CD4-positive, CD25-positive, alpha-beta regulatory T cell (primary cell): ENCODE results near the gene CWC27. TPM values are rescaled to one million over a fixed set of nuclear protein-coding genes. Genes with fewer than 3 reads are reported as not detected.

ENCODE experiments used
- ATAC-seq, 2 donors: fragments of 150-1000 bp; cut with Tn5 transposase; one replicate each; pipeline ENCODE4 v1.10.0; 2021; ENCODE audit warnings: low read depth in 2 of 2, moderate number of reproducible peaks in 2 of 2, moderate library complexity in 1 of 2
- DNase-seq, 3 donors: peaks; one replicate each; pipeline versions ENCODE4 v3.0.0 to v3.0.0-alpha.2; 2012 to 2022; ENCODE audit warnings: mixed read lengths in 1 of 3
- H3K27ac ChIP-seq: one replicate; pipeline ENCODE4 v1.7.0; 2013; ENCODE audit warnings: mild to moderate bottlenecking, low read length; ENCODE audit not compliant: insufficient read depth, poor library complexity, severe bottlenecking
- H3K27me3 ChIP-seq: one replicate; pipeline ENCODE4 v1.7.0; 2013; ENCODE audit warnings: low read length; ENCODE audit not compliant: control insufficient read depth, insufficient read depth
- H3K36me3 ChIP-seq: one replicate; pipeline ENCODE4 v1.7.0; 2013; ENCODE audit warnings: mild to moderate bottlenecking, low read length, moderate library complexity; ENCODE audit not compliant: control insufficient read depth, insufficient read depth
- H3K4me1 ChIP-seq: 2 replicates; pipeline ENCODE4 v1.7.0; 2013; ENCODE audit warnings: mild to moderate bottlenecking, low read length; ENCODE audit not compliant: insufficient read depth, control insufficient read depth, poor library complexity, severe bottlenecking
- H3K4me3 ChIP-seq: one replicate; pipeline ENCODE4 v1.7.0; 2013; ENCODE audit warnings: low read depth, mild to moderate bottlenecking, low read length, moderate library complexity
- H3K9me3 ChIP-seq, 2 experiments: 1 replicate in 1 of 2; 2 replicates in 1 of 2; pipeline ENCODE4 v1.7.0; 2013; ENCODE audit warnings: low read length in 2 of 2, mild to moderate bottlenecking in 1 of 2, moderate library complexity in 1 of 2; ENCODE audit not compliant: control insufficient read depth in 2 of 2
- H3K27ac Mint-ChIP-seq, 3 donors: one replicate each; pipeline ENCODE4 v1.8.0; 2020 to 2022; ENCODE audit warnings: mild to moderate bottlenecking in 3 of 3, mixed read lengths in 3 of 3, moderate library complexity in 2 of 3
- H3K27me3 Mint-ChIP-seq: one replicate; pipeline ENCODE4 v1.8.0; 2022; ENCODE audit warnings: mild to moderate bottlenecking, mixed read lengths
- H3K36me3 Mint-ChIP-seq: one replicate; pipeline ENCODE4 v1.8.0; 2020; ENCODE audit warnings: mixed read lengths
- H3K4me1 Mint-ChIP-seq, 4 donors: one replicate each; pipeline ENCODE4 v1.8.0; 2020 to 2022; ENCODE audit warnings: mixed read lengths in 4 of 4, mild to moderate bottlenecking in 1 of 4
- H3K4me3 Mint-ChIP-seq, 4 donors: one replicate each; pipeline ENCODE4 v1.8.0; 2020 to 2022; ENCODE audit warnings: mild to moderate bottlenecking in 4 of 4, mixed read lengths in 4 of 4, moderate library complexity in 3 of 4
- H3K9me3 Mint-ChIP-seq, 7 donors: one replicate each; pipeline ENCODE4 v1.8.0; 2020 to 2022; ENCODE audit warnings: mixed read lengths in 7 of 7, mild to moderate bottlenecking in 3 of 7, moderate library complexity in 2 of 7
- polyA plus RNA-seq, 4 donors: library from polyadenylated mRNA; unstranded; fragments of 300-500 nt; fragmentation: Illumina TruSeq; gene quantifications; one replicate each; pipeline ENCODE4 v1.2.3, GENCODE V29; 2021
- total RNA-seq: library from RNA; stranded (reverse); gene quantifications from one replicate; pipeline ENCODE4 v1.2.3, GENCODE V29; 2022

CWC27 gene
- total and polyA plus RNA-seq, 5 donors from 2014 or later = 22.4 to 33.4 (median 27.6) TPM

GRCh38 chr5:64869419-64869818, 100.7 kb downstream of the CWC27 start:
- Mint-ChIP-seq H3K4me1 (peaks cover 0 to 2% (median 0%) of the 10 kb centered on the region in 4 donors), H3K36me3 (peaks cover 5% of the 10 kb centered on the region), H3K27ac (no peak overlapping the region), H3K27me3 (no peaks in the 10 kb centered on the region), H3K4me3 (no peak overlapping the region), H3K9me3 (no peaks in the 10 kb centered on the region)
- Histone ChIP-seq H3K36me3 (no peaks in the 10 kb centered on the region), H3K4me3 (no peak overlapping the region), H3K9me3 (no peaks in the 10 kb centered on the region), H3K27ac (no peak overlapping the region), H3K27me3 (no peaks in the 10 kb centered on the region), H3K4me1 (no peaks in the 10 kb centered on the region)
- ATAC-seq (no peak), DNase-seq (no peak)

DNA sequence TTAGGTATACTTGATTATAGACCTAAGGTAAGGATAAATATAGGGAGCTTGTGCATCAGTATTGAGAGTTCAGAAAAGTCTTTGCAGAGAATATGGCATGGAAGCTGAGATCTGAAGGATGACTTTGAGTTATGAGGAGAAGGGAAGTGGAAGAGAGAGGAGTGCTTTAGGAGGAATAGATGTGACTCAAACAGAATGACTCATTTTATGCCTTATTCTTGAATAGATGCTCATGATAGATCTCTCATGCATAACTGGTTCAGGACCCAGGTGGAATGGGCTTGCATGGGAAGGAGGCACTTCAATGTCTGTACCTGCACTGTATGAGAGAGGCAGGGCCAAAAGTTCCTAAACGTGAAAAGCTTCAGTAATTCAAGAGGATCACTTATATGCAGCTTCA, 103.3 kb downstream of the CWC27 start:
- no peak overlapping the region for H3K4me3 ChIP-seq
- no peak for DNase-seq
- no peaks in the 10 kb centered on the region for H3K9me3 ChIP-seq
- H3K27me3 Mint-ChIP-seq = no peaks in the 10 kb centered on the region
- ATAC-seq = no peak
- H3K27ac ChIP-seq = no peak overlapping the region
- H3K4me3 Mint-ChIP-seq = no peak overlapping the region
- H3K4me1 Mint-ChIP-seq = peaks cover 0 to 2% (median 0%) of the 10 kb centered on the region in 4 donors
- no peaks in the 10 kb centered on the region for H3K36me3 ChIP-seq
- peaks cover 6% of the 10 kb centered on the region for H3K36me3 Mint-ChIP-seq
- H3K9me3 Mint-ChIP-seq = no peaks in the 10 kb centered on the region
- no peak overlapping the region for H3K27ac Mint-ChIP-seq
- no peaks in the 10 kb centered on the region for H3K27me3 ChIP-seq
- no peaks in the 10 kb centered on the region for H3K4me1 ChIP-seq

DNA sequence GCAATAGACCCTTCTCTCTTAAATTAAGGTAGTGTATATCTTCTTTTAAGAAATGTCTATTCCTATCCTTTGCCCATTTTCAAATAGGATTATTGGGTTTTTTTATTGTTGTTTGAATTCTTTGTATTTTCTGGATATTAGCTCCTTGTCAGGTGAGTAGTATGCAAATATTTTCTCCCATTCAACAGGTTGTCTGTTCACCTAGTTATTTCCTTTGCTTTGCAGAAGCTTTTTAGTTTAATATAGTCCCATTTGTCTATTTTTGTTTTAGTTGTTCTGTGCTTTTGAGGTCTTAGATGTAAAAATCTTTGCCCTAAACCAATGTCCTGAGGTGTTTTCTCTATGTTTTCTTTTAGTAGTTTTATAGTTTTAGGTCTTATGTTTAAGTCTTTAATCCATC, 104.7 kb downstream of the CWC27 start:
- no peaks in the 10 kb centered on the region for H3K9me3 Mint-ChIP-seq
- no peak overlapping the region for H3K4me3 Mint-ChIP-seq
- H3K36me3 Mint-ChIP-seq = peaks cover 10% of the 10 kb centered on the region
- Histone ChIP-seq H3K36me3 (no peaks in the 10 kb centered on the region), H3K9me3 (no peaks in the 10 kb centered on the region), H3K4me1 (no peaks in the 10 kb centered on the region), H3K4me3 (no peak overlapping the region), H3K27me3 (no peaks in the 10 kb centered on the region), H3K27ac (no peak overlapping the region)
- no peak overlapping the region for H3K27ac Mint-ChIP-seq
- no peak for ATAC-seq
- H3K27me3 Mint-ChIP-seq = no peaks in the 10 kb centered on the region
- DNase-seq = no peak
- peaks cover 0 to 2% (median 0%) of the 10 kb centered on the region in 4 donors for H3K4me1 Mint-ChIP-seq

- no peak overlapping the region for H3K27ac ChIP-seq
- H3K27me3 ChIP-seq = no peaks in the 10 kb centered on the region
- peaks cover 0 to 2% (median 0%) of the 10 kb centered on the region in 4 donors for H3K4me1 Mint-ChIP-seq
- H3K4me3 ChIP-seq = no peak overlapping the region
- no peaks in the 10 kb centered on the region for H3K36me3 ChIP-seq
- H3K4me1 ChIP-seq = no peaks in the 10 kb centered on the region
- no peak overlapping the region for H3K4me3 Mint-ChIP-seq
- DNase-seq (no peak), ATAC-seq (no peak)
- no peak overlapping the region for H3K27ac Mint-ChIP-seq
- no peaks in the 10 kb centered on the region for H3K9me3 Mint-ChIP-seq
- H3K36me3 Mint-ChIP-seq = peaks cover 10% of the 10 kb centered on the region
- H3K27me3 Mint-ChIP-seq = no peaks in the 10 kb centered on the region
- H3K9me3 ChIP-seq = no peaks in the 10 kb centered on the region
Observed at GRCh38 chr5:64874753-64875152, 106.0 kb downstream of the CWC27 start.

DNA sequence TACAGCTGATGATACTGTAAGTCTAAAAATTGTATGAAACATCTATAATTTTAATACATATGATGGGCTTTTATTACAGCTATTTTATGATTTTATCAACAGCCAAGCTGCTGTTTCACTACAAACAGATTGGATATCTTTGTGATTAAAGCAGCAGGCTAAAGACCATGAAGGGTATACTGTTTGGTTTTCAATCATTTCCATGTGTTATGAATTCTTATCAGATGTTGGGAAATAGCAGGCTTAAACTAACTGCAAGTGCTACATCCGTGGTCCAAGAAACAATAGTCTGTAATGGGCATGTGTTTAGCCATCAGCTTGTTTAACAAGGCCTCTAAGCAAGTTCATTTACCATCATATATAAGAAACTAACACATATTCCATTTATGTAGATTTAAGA, 107.5 kb downstream of the CWC27 start:
- H3K27ac ChIP-seq = no peak overlapping the region
- H3K9me3 Mint-ChIP-seq = no peaks in the 10 kb centered on the region
- no peak for ATAC-seq
- H3K4me3 Mint-ChIP-seq = no peak overlapping the region
- H3K27me3 ChIP-seq = no peaks in the 10 kb centered on the region
- H3K4me1 ChIP-seq = no peaks in the 10 kb centered on the region
- H3K36me3 ChIP-seq = no peaks in the 10 kb centered on the region
- H3K4me1 Mint-ChIP-seq = peaks cover 0 to 2% (median 0%) of the 10 kb centered on the region in 4 donors
- H3K27ac Mint-ChIP-seq = no peak overlapping the region
- H3K9me3 ChIP-seq = no peaks in the 10 kb centered on the region
- DNase-seq = no peak
- H3K36me3 Mint-ChIP-seq = peaks cover 13% of the 10 kb centered on the region
- H3K4me3 ChIP-seq = no peak overlapping the region
- H3K27me3 Mint-ChIP-seq = no peaks in the 10 kb centered on the region

DNA sequence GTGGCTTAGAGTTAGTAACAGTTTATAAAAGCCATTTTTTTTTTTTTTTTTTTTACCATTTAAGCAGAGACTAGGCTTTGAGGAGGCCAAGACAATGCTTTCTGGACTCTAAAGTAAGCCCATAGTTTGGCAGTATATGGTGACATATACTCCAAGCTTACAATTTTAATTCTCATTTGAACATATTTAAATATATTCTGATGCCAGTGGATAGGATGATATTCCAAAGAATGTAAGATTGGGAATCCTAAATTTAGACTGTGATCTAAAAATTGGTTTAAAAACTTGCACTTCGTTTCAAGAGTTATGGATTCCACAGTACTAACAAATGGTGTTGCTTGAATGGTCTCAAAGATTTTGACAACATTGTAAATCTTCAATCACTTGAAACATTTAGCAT, 112.1 kb downstream of the CWC27 start:
- no peaks in the 10 kb centered on the region for H3K9me3 ChIP-seq
- H3K4me3 Mint-ChIP-seq = no peak overlapping the region
- no peak overlapping the region for H3K27ac Mint-ChIP-seq
- no peak for ATAC-seq
- H3K36me3 Mint-ChIP-seq = peaks cover 15% of the 10 kb centered on the region
- no peaks in the 10 kb centered on the region for H3K36me3 ChIP-seq
- H3K4me3 ChIP-seq = no peak overlapping the region
- H3K27ac ChIP-seq = no peak overlapping the region
- H3K27me3 ChIP-seq = no peaks in the 10 kb centered on the region
- no peaks in the 10 kb centered on the region for H3K4me1 ChIP-seq
- H3K4me1 Mint-ChIP-seq = peaks cover 0 to 5% (median 0%) of the 10 kb centered on the region in 4 donors
- DNase-seq = no peak
- no peaks in the 10 kb centered on the region for H3K27me3 Mint-ChIP-seq
- H3K9me3 Mint-ChIP-seq = peaks cover 0 to 6% (median 1%) of the 10 kb centered on the region in 7 donors

GRCh38 chr5:64883912-64884311, 115.2 kb downstream of the CWC27 start:
- H3K9me3 ChIP-seq = no peaks in the 10 kb centered on the region
- no peak for ATAC-seq
- DNase-seq = no peak
- H3K4me3 ChIP-seq = no peak overlapping the region
- no peaks in the 10 kb centered on the region for H3K27me3 Mint-ChIP-seq
- H3K36me3 Mint-ChIP-seq = peaks cover 11% of the 10 kb centered on the region
- no peak overlapping the region for H3K4me3 Mint-ChIP-seq
- H3K4me1 ChIP-seq = no peaks in the 10 kb centered on the region
- no peak overlapping the region for H3K27ac ChIP-seq
- H3K27me3 ChIP-seq = no peaks in the 10 kb centered on the region
- peaks cover 0 to 5% (median 0%) of the 10 kb centered on the region in 4 donors for H3K4me1 Mint-ChIP-seq
- H3K36me3 ChIP-seq = no peaks in the 10 kb centered on the region
- no peak overlapping the region for H3K27ac Mint-ChIP-seq
- H3K9me3 Mint-ChIP-seq = peaks cover 0 to 6% (median 1%) of the 10 kb centered on the region in 7 donors

- ATAC-seq = no peak
- no peak for DNase-seq
- no peak overlapping the region for H3K27ac ChIP-seq
- H3K27me3 ChIP-seq = no peaks in the 10 kb centered on the region
- H3K4me1 ChIP-seq = no peaks in the 10 kb centered on the region
- H3K4me3 ChIP-seq = no peak overlapping the region
- Mint-ChIP-seq H3K27ac (no peak overlapping the region), H3K27me3 (no peaks in the 10 kb centered on the region), H3K4me3 (no peak overlapping the region), H3K36me3 (peaks cover 11% of the 10 kb centered on the region), H3K4me1 (peaks cover 0 to 5% (median 0%) of the 10 kb centered on the region in 4 donors), H3K9me3 (peaks cover 0 to 6% (median 1%) of the 10 kb centered on the region in 7 donors)
- H3K9me3 ChIP-seq = no peaks in the 10 kb centered on the region
- H3K36me3 ChIP-seq = no peaks in the 10 kb centered on the region
Observed at GRCh38 chr5:64884541-64884940, 115.8 kb downstream of the CWC27 start.
